Measurements from ENCODE around the gene PROCR.
"Not testable (repeated sequence)": the region's sequence is repeated elsewhere in the genome, so short reads cannot be mapped to it uniquely, and the experiment has no call there.

The PROCR gene

GRCh38 chr20:35187584-35188190, 15.8 kb downstream of the PROCR start:
- H3K4me3 ChIP-seq: no peak overlapping the region
- no peak overlapping the region for H3K27ac ChIP-seq
- no peak overlapping the region for H3K4me2 ChIP-seq
- TF ChIP-seq Cebpa-rat (IDR thresholded peaks at IDR 0.05): no peak
- no peaks in the 10 kb centered on the region for H3K9me3 ChIP-seq (replicated peaks in 1 of 11)
- H3K27me3 ChIP-seq: no peaks in the 10 kb centered on the region
- no peaks in the 10 kb centered on the region for H4K20me1 ChIP-seq
- H3K4me1 ChIP-seq: no peaks in the 10 kb centered on the region
- no peak overlapping the region for H3K9ac ChIP-seq
- H3K36me3 ChIP-seq: peaks cover 0 to 4% (median 0%) of the 10 kb centered on the region in 11 experiments; a peak in 1 of 22 replicates

GRCh38 chr20:35189223-35189622, 17.4 kb downstream of the PROCR start:
- H3K9ac ChIP-seq; H3K36me3 ChIP-seq; H4K20me1 ChIP-seq; H3K27ac ChIP-seq; H3K27me3 ChIP-seq; H3K4me3 ChIP-seq; H3K9me3 ChIP-seq (replicated peaks in 1 of 11); H3K4me1 ChIP-seq; H3K4me2 ChIP-seq: not testable (repeated sequence)

GRCh38 chr20:35190556-35190955, 18.7 kb downstream of the PROCR start:
- Histone ChIP-seq H4K20me1 (no peaks in the 10 kb centered on the region), H3K9ac (no peak overlapping the region), H3K4me3 (no peak overlapping the region), H3K4me1 (no peaks in the 10 kb centered on the region), H3K27me3 (no peaks in the 10 kb centered on the region), H3K4me2 (no peak overlapping the region), H3K36me3 (no peaks in the 10 kb centered on the region), H3K27ac (no peak overlapping the region), H3K9me3 (replicated peaks in 1 of 11) (peaks cover 0 to 5% (median 2%) of the 10 kb centered on the region in 11 experiments; a peak in 12 of 22 replicates)
- TF ChIP-seq Cebpa-rat (IDR thresholded peaks at IDR 0.05): no peak

- H3K9ac ChIP-seq: no peak overlapping the region
- no peak overlapping the region for H3K4me2 ChIP-seq
- H3K4me3 ChIP-seq: no peak overlapping the region
- no peaks in the 10 kb centered on the region for H3K4me1 ChIP-seq
- H4K20me1 ChIP-seq: no peaks in the 10 kb centered on the region
- H3K27me3 ChIP-seq: no peaks in the 10 kb centered on the region
- no peaks in the 10 kb centered on the region for H3K36me3 ChIP-seq
- H3K9me3 ChIP-seq (replicated peaks in 1 of 11): peaks cover 9 to 15% (median 12%) of the 10 kb centered on the region in 11 experiments
- TF ChIP-seq Cebpa-rat (IDR thresholded peaks at IDR 0.05): no peak
- no peak overlapping the region for H3K27ac ChIP-seq
Measured at GRCh38 chr20:35191419-35192117, 19.7 kb downstream of the PROCR start.

GRCh38 chr20:35192118-35192872, 20.4 kb downstream of the PROCR start:
- H3K4me3 ChIP-seq: no peak overlapping the region
- no peak overlapping the region for H3K4me2 ChIP-seq
- H3K36me3 ChIP-seq: no peaks in the 10 kb centered on the region
- H3K27me3 ChIP-seq: no peaks in the 10 kb centered on the region
- no peaks in the 10 kb centered on the region for H4K20me1 ChIP-seq
- H3K4me1 ChIP-seq: no peaks in the 10 kb centered on the region
- no peak for TF ChIP-seq Cebpa-rat (IDR thresholded peaks at IDR 0.05)
- no peak overlapping the region for H3K9ac ChIP-seq
- H3K9me3 ChIP-seq (replicated peaks in 1 of 11): peaks cover 16 to 22% (median 19%) of the 10 kb centered on the region in 11 experiments
- H3K27ac ChIP-seq: no peak overlapping the region

- H3K4me1 ChIP-seq, H3K36me3 ChIP-seq, H3K27ac ChIP-seq, H3K9ac ChIP-seq, H3K4me2 ChIP-seq, H4K20me1 ChIP-seq, H3K27me3 ChIP-seq, H3K4me3 ChIP-seq: not testable (repeated sequence)
- H3K9me3 ChIP-seq (replicated peaks in 1 of 11): peaks cover 22 to 30% (median 28%) of the 10 kb centered on the region in 11 experiments
Measured at GRCh38 chr20:35193031-35193791, 21.3 kb downstream of the PROCR start.

GRCh38 chr20:35196313-35196712, 24.4 kb downstream of the PROCR start:
- TF ChIP-seq Cebpa-rat (IDR thresholded peaks at IDR 0.05): no peak
- Histone ChIP-seq H3K27me3 (no peaks in the 10 kb centered on the region), H4K20me1 (no peaks in the 10 kb centered on the region), H3K4me3 (no peak overlapping the region), H3K4me1 (peaks cover 0 to 13% (median 0%) of the 10 kb centered on the region in 10 experiments; a peak in 1 of 20 replicates), H3K4me2 (no peak overlapping the region), H3K9ac (no peak overlapping the region), H3K9me3 (replicated peaks in 1 of 11) (peaks cover 39 to 48% (median 45%) of the 10 kb centered on the region in 11 experiments), H3K27ac (no peak overlapping the region), H3K36me3 (peaks cover 0 to 11% (median 6%) of the 10 kb centered on the region in 11 experiments; a peak in 4 of 22 replicates)

GRCh38 chr20:35199740-35200139, 27.9 kb downstream of the PROCR start:
- Histone ChIP-seq H4K20me1 (no peaks in the 10 kb centered on the region), H3K9ac (no peak overlapping the region), H3K9me3 (replicated peaks in 1 of 11) (peaks cover 39 to 48% (median 45%) of the 10 kb centered on the region in 11 experiments), H3K4me3 (no peak overlapping the region), H3K27ac (no peak overlapping the region; a peak in 1 of 22 replicates), H3K27me3 (no peaks in the 10 kb centered on the region), H3K4me2 (no peak overlapping the region), H3K36me3 (peaks cover 0 to 11% (median 6%) of the 10 kb centered on the region in 11 experiments; a peak in 4 of 22 replicates), H3K4me1 (peaks cover 0 to 13% (median 0%) of the 10 kb centered on the region in 10 experiments; a peak in 1 of 20 replicates)
- no peak for TF ChIP-seq Cebpa-rat (IDR thresholded peaks at IDR 0.05)

- peaks cover 39 to 47% (median 45%) of the 10 kb centered on the region in 11 experiments for H3K9me3 ChIP-seq (replicated peaks in 1 of 11)
- H3K36me3 ChIP-seq: peaks cover 0 to 11% (median 6%) of the 10 kb centered on the region in 11 experiments; a peak in 4 of 22 replicates
- no peaks in the 10 kb centered on the region for H3K27me3 ChIP-seq
- no peak overlapping the region; a peak in 1 of 22 replicates for H3K27ac ChIP-seq
- no peak overlapping the region for H3K9ac ChIP-seq
- H3K4me2 ChIP-seq: no peak overlapping the region
- no peak overlapping the region for H3K4me3 ChIP-seq
- H4K20me1 ChIP-seq: no peaks in the 10 kb centered on the region
- H3K4me1 ChIP-seq: peaks cover 0 to 13% (median 0%) of the 10 kb centered on the region in 10 experiments; a peak in 1 of 20 replicates
- TF ChIP-seq Cebpa-rat (IDR thresholded peaks at IDR 0.05): no peak
Measured at GRCh38 chr20:35200267-35200666, 28.4 kb downstream of the PROCR start.

- H3K9ac ChIP-seq, H3K27me3 ChIP-seq, H3K4me2 ChIP-seq, H4K20me1 ChIP-seq, H3K27ac ChIP-seq, H3K4me3 ChIP-seq: not testable (repeated sequence)
- H3K4me1 ChIP-seq: peaks cover 0 to 13% (median 0%) of the 10 kb centered on the region in 10 experiments; a peak in 1 of 20 replicates
- peaks cover 31 to 36% (median 34%) of the 10 kb centered on the region in 11 experiments for H3K9me3 ChIP-seq (replicated peaks in 1 of 11)
- H3K36me3 ChIP-seq: peaks cover 0 to 11% (median 6%) of the 10 kb centered on the region in 11 experiments; a peak in 4 of 22 replicates
Measured at GRCh38 chr20:35201467-35201866, 29.6 kb downstream of the PROCR start.

Data from BLaER1 treated with 17β-estradiol and CSF1 and Interleukin-3, amounts not matched to agents 10 nM and 100 nM (cell line).